Lower leg skin (tissue), 4 donors: ENCODE data around the gene NGB. TPM values are rescaled to one million over a fixed set of nuclear protein-coding genes. Genes with fewer than 3 reads are reported as not detected.

Experiments
- DNase-seq, 2 donors: peaks; one replicate each; pipeline ENCODE4 v3.0.0-alpha.2; 2019; ENCODE audit warnings: low spot score in 2 of 2
- H3K4me3 ChIP-seq: fragments of 200-600 bp; sonication (generic); 2 replicates; pipeline ENCODE4 v1.5.1; 2017; ENCODE audit warnings: mild to moderate bottlenecking, low read depth; ENCODE audit not compliant: poor library complexity, severe bottlenecking
- CTCF ChIP-seq, 3 donors: fragments of 450-650 bp; IDR thresholded peaks; one replicate each; pipeline ENCODE4 v1.5.1; 2016; ENCODE audit warnings: antibody characterized with exemption in 3 of 3, mild to moderate bottlenecking in 3 of 3, moderate library complexity in 2 of 3
- POLR2A ChIP-seq, 2 donors: fragments of 450-650 bp; IDR thresholded peaks; one replicate each; pipeline ENCODE4 v1.6.1; 2016 to 2017; ENCODE audit warnings: antibody characterized with exemption in 2 of 2, mild to moderate bottlenecking in 1 of 2, moderate library complexity in 1 of 2
- WGBS, 2 donors: methylation state at CpG; one replicate each; pipeline ENCODE4 v1.1.5; 2018; 5-methylcytosine and 5-hydroxymethylcytosine counted together
- intact Hi-C: fragments of 100-400 bp; cut with DNase I; formaldehyde crosslinking; loops from one replicate; pipeline ENCODE4 v1.15.0; 2023; ENCODE audit warnings: low total_unique reads
- total RNA-seq, 4 donors: library from RNA; depleted of rRNA; stranded (reverse); fragments of >200 nt; gene quantifications; one replicate each; pipeline ENCODE4 v1.1.0, GENCODE V29; 2016

The NGB gene
- total RNA-seq, 4 donors from 2014 or later: not detected

GRCh38 chr14:77310026-77310425 lies 39.0 kb upstream of the NGB start:
- no peak for DNase-seq
- H3K4me3 ChIP-seq: no peak overlapping the region
- TF ChIP-seq POLR2A (IDR thresholded peaks at IDR 0.05) (no peak), CTCF (IDR thresholded peaks at IDR 0.05) (no peak)
- intact Hi-C loops: no loop called here
- WGBS, 2 donors: 68 to 73% methylated on average over 4 of the region's 4 CpGs

GRCh38 chr14:77309131-77309530 lies 38.1 kb upstream of the NGB start:
- no peak overlapping the region for H3K4me3 ChIP-seq
- DNase-seq: no peak
- intact Hi-C loops: loop anchor here (10.0 kb wide), 1 partner anchor 434 kb away; no protein-coding TSS in a partner anchor
- no peak for TF ChIP-seq POLR2A (IDR thresholded peaks at IDR 0.05)
- TF ChIP-seq CTCF (IDR thresholded peaks at IDR 0.05): no peak
- 84 to 92% methylated on average over 4 of the region's 4 CpGs for WGBS, 2 donors

GRCh38 chr14:77306851-77307496 lies 36.0 kb upstream of the NGB start:
- intact Hi-C loops: loop anchor here (10.0 kb wide), 1 partner anchor 432 kb away; no protein-coding TSS in a partner anchor

GRCh38 chr14:77306416-77306815 lies 35.4 kb upstream of the NGB start:
- TF ChIP-seq POLR2A (IDR thresholded peaks at IDR 0.05) (no peak), CTCF (IDR thresholded peaks at IDR 0.05) (no peak)
- H3K4me3 ChIP-seq: no peak overlapping the region
- WGBS, 2 donors: 54 to 56% methylated on average over 3 of the region's 3 CpGs
- no peak for DNase-seq
- intact Hi-C loops: loop anchor here (10.0 kb wide), 1 partner anchor 432 kb away; no protein-coding TSS in a partner anchor

More at GRCh38 chr14:77306851-77307496, 36.0 kb upstream of the NGB start:
- TF ChIP-seq CTCF (IDR thresholded peaks at IDR 0.05) (no peak), POLR2A (IDR thresholded peaks at IDR 0.05) (no peak)
- no peak overlapping the region for H3K4me3 ChIP-seq
- WGBS, 2 donors: 21 to 26% methylated on average over 3 of the region's 3 CpGs
- DNase-seq: no peak

- whole genome bisulfite sequencing, 2 donors: 57 to 59% methylated on average over 4 of the region's 4 CpGs
- no peak for DNase-seq
- TF ChIP-seq POLR2A (IDR thresholded peaks at IDR 0.05) (no peak), CTCF (IDR thresholded peaks at IDR 0.05) (no peak)
- intact Hi-C loops: loop anchor here (10.0 kb wide), 1 partner anchor 431 kb away; no protein-coding TSS in a partner anchor
- no peak overlapping the region for H3K4me3 ChIP-seq
These were observed 34.7 kb upstream of the NGB start for GRCh38 chr14:77305696-77306095.
